Hepatocyte (in vitro differentiated cells): Measurements from ENCODE around the gene LACTBL1.

ENCODE experiments used
- CTCF ChIP-seq: fragments of 200-600 bp; sonication (generic); IDR thresholded peaks from 2 replicates; pipeline ENCODE4 v1.5.1; 2016; ENCODE audit warnings: antibody characterized with exemption, mild to moderate bottlenecking; ENCODE audit not compliant: poor library complexity
- EZH2 ChIP-seq: fragments of 200-600 bp; sonication (generic); IDR thresholded peaks from 2 replicates; pipeline ENCODE4 v1.6.1; 2016; ENCODE audit warnings: antibody characterized with exemption, mild to moderate bottlenecking, borderline replicate concordance
- EZH2phosphoT487 ChIP-seq: fragments of 200-600 bp; sonication (generic); IDR thresholded peaks from one replicate; pipeline ENCODE4 v1.6.1; 2018; ENCODE audit warnings: antibody characterized with exemption, mild to moderate bottlenecking, low read depth, moderate library complexity; ENCODE audit not compliant: unreplicated experiment, severe bottlenecking

DNA sequence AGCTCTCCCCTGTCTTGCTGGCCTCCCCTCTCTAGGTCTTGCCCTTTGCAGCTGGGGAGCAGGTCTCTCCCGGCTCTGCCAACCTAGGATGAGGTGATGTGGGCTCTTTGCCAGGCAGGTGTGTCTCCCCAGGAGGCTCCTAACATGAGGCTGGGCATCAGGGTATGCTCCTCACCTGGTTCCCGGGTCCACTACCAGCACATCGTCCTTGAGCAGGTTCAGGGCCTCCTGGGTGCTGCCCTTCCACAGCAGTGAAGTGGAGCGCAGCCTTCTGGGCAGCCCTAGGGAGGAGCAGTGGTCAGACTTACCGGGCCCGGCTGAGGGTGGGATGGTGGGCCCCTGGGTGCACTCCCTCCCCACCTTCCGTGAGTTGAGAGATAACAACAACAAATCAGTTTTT is 17.5 kb downstream of the LACTBL1 start:
- TF ChIP-seq CTCF (no peak), EZH2 (no peak), EZH2phosphoT487 (no peak)
